ENCODE results near the gene ANKRD6. TPM values are rescaled to one million over a fixed set of nuclear protein-coding genes. Genes with fewer than 3 reads are reported as not detected.

ANKRD6 gene
- total RNA-seq, 4 donors from 2014 or later, result 1.6 to 6.8 (median 2.9) TPM

DNA sequence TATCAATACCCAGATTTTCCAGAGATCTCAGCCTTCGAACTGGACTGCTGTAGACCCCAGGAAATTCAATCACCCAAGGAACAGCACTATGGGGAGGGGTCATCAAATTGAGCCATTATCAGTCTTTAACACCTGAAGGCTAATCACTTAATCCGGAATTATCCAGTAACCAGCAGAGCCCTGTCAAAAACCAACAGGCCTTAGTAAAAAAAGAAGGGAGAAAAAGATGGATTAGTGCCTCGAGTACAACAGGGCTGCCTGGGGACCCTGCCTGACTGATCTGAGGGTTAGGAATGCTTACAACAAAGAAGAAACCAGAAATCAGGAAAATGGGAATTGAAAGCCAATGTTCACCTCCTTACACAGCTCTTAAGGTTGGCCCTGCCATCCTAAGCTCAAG lies 28.4 kb upstream of the ANKRD6 start:
- no peak for ATAC-seq
- in situ Hi-C loops (cut with MboI; ENCODE audit: low sequenced_read_pairs in 4 of 4) (no loop called here), intact Hi-C loops (cut with DNase I; ENCODE audit: low total_unique reads) (no loop called here)
- peak overlapping the region; percentile 24 to 69 (median 40) for H3K27ac ChIP-seq
- H3K9me3 ChIP-seq, result no peaks in the 10 kb centered on the region
- no peak for TF ChIP-seq CTCF (IDR thresholded peaks at IDR 0.05 in 4 of 5, conservative IDR thresholded peaks at IDR 0.05 in 1 of 5)
- no peak for TF ChIP-seq POLR2A (IDR thresholded peaks at IDR 0.05)
- no peaks in the 10 kb centered on the region for H3K27me3 ChIP-seq
- DNase-seq, result no peak
- H3K36me3 ChIP-seq, result no peaks in the 10 kb centered on the region
- no peak overlapping the region for H3K4me3 ChIP-seq
- peaks cover 63 to 84% of the 10 kb centered on the region in 2 donors for H3K4me1 ChIP-seq

DNA sequence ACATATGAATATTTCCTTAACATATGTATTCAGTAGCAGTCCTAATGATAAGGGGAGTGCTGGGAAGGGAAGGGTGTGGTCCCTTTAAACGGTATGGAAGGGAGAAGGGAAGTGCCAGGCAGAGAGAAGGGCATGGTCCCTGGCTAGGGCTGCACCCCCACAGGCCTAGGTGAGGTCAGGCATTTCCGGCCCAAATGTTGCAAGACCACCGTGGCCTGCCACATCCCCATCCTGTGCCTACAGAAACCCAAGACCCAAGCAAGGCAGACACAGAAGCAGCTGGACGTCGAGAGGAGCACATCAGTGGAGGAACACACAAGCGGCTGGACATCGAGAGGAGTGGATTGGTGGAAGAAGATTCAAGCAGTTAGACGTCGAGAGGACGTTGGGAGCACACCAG lies 26.8 kb upstream of the ANKRD6 start:
- H3K4me3 ChIP-seq, result peak overlapping the region in 3 of 4 donors; percentile 1 to 18 (median 2)
- peak overlapping the region; percentile 98 to 99 (median 99) for H3K27ac ChIP-seq
- in situ Hi-C loops (cut with MboI; ENCODE audit: low sequenced_read_pairs in 4 of 4), result no loop called here

GRCh38 chr6:89409461-89410035 lies 23.4 kb upstream of the ANKRD6 start:
- H3K4me1 ChIP-seq, result peaks cover 58 to 65% of the 10 kb centered on the region in 2 donors
- intact Hi-C loops (cut with DNase I; ENCODE audit: low total_unique reads), result loop anchor here (2.0 to 10.0 kb wide), 4 partner anchors 25 to 1065 kb away; no protein-coding TSS in a partner anchor
- ATAC-seq (no peak), DNase-seq (no peak)
- H3K36me3 ChIP-seq, result no peaks in the 10 kb centered on the region
- H3K27ac ChIP-seq, result peak overlapping the region; percentile 98 to 99 (median 99)
- no peak for TF ChIP-seq POLR2A (IDR thresholded peaks at IDR 0.05)
- no peak for TF ChIP-seq CTCF (IDR thresholded peaks at IDR 0.05 in 4 of 5, conservative IDR thresholded peaks at IDR 0.05 in 1 of 5)
- H3K4me3 ChIP-seq, result peak overlapping the region in 3 of 4 donors; percentile 89 to 97 (median 95)
- in situ Hi-C loops (cut with MboI; ENCODE audit: low sequenced_read_pairs in 4 of 4), result no loop called here
- H3K27me3 ChIP-seq, result no peaks in the 10 kb centered on the region
- no peaks in the 10 kb centered on the region for H3K9me3 ChIP-seq

More for the DNA sequence above, 26.8 kb upstream of the ANKRD6 start:
- TF ChIP-seq CTCF (IDR thresholded peaks at IDR 0.05 in 4 of 5, conservative IDR thresholded peaks at IDR 0.05 in 1 of 5), result no peak
- no peak for TF ChIP-seq POLR2A (IDR thresholded peaks at IDR 0.05)
- ATAC-seq (no peak), DNase-seq (no peak)
- H3K36me3 ChIP-seq, result no peaks in the 10 kb centered on the region
- no peaks in the 10 kb centered on the region for H3K9me3 ChIP-seq
- H3K4me1 ChIP-seq, result peaks cover 68 to 84% of the 10 kb centered on the region in 2 donors
- intact Hi-C loops (cut with DNase I; ENCODE audit: low total_unique reads), result no loop called here
- no peaks in the 10 kb centered on the region for H3K27me3 ChIP-seq

- H3K4me1 ChIP-seq, result peaks cover 54 to 57% of the 10 kb centered on the region in 2 donors
- peak overlapping the region; percentile 98 to 99 (median 99) for H3K27ac ChIP-seq
- TF ChIP-seq CTCF (IDR thresholded peaks at IDR 0.05 in 4 of 5, conservative IDR thresholded peaks at IDR 0.05 in 1 of 5) (no peak), POLR2A (IDR thresholded peaks at IDR 0.05) (no peak)
- peak overlapping the region; percentile 89 to 97 (median 93) for H3K4me3 ChIP-seq
- H3K9me3 ChIP-seq, result no peaks in the 10 kb centered on the region
- no peaks in the 10 kb centered on the region for H3K27me3 ChIP-seq
- intact Hi-C loops (cut with DNase I; ENCODE audit: low total_unique reads), result loop anchor here (2.0 to 10.0 kb wide), 4 partner anchors 25 to 1065 kb away; no protein-coding TSS in a partner anchor
- ATAC-seq (no peak), DNase-seq (no peak)
- H3K36me3 ChIP-seq, result no peaks in the 10 kb centered on the region
- in situ Hi-C loops (cut with MboI; ENCODE audit: low sequenced_read_pairs in 4 of 4), result no loop called here
These were observed 22.7 kb upstream of the ANKRD6 start for GRCh38 chr6:89410231-89410761.
